Heart left ventricle (tissue), 13 donors: Measurements from ENCODE around the gene BIRC2.

Experiments
- CTCF ChIP-seq, 12 donors: fragments of 200-600 bp; sonication (generic) in 4 of 12; IDR thresholded peaks; one replicate each; pipeline versions ENCODE4 v1.5.0 to v1.8.0; 2018 to 2022; ENCODE audit warnings: antibody characterized with exemption in 12 of 12, mild to moderate bottlenecking in 5 of 12
- POLR2A ChIP-seq, 2 donors: fragments of 450-650 bp; IDR thresholded peaks; one replicate each; pipeline ENCODE4 v1.6.1; 2017; ENCODE audit warnings: antibody characterized with exemption in 2 of 2, mild to moderate bottlenecking in 2 of 2, moderate library complexity in 2 of 2
- donor health status: ischemic (EF 13 %, LVEDD 7.1; RV severe dilation, severe dysfunction).
- donor health status: DM: no; HTN: yes; CAD: no.
- donor health status: DM: no; HTN: no; CAD: no.
- donor health status: ischemic (EF 25% LVEDD 6.9; RV normal size, moderate dysfunction).
- donor health status: ischemic (EF 25% LVEDD 5.7; RV mildly dilated, moderate dysfunction).
- donor health status: ischemic (EF 35%, LVEDD 5.7; RV mildly dilated, moderate dysfunction).
- donor health status: nonischemic (EF 11% LVEDD 7.7; RV severe dilation, severe dysfunction).
- donor health status: DM: yes; HTN: yes; CAD: no.
- donor health status: PGD.
- donor health status: ischemic (EF 29% LVEDD 5.4; RV normal size, mild dysfunction).
- donor health status: nonischemic (EF 23%, LVEDD 6.1; RV moderate dilation, normal function).

GRCh38 chr11:102375720-102376399, 28.8 kb downstream of the BIRC2 start:
- TF ChIP-seq POLR2A (IDR thresholded peaks at IDR 0.05) (no peak), CTCF (IDR thresholded peaks at IDR 0.05) (no peak)
